GM23338 (cell line): Measurements from ENCODE around the gene GSTP1.
"Not testable (repeated sequence)": the region's sequence is repeated elsewhere in the genome, so short reads cannot be mapped to it uniquely, and the experiment has no call there.

ENCODE experiments used
- EZH2phosphoT487 ChIP-seq: fragments of 200-600 bp; sonication (generic); IDR thresholded peaks from one replicate; pipeline ENCODE4 v1.8.1; 2018; ENCODE audit warnings: antibody characterized with exemption; ENCODE audit not compliant: unreplicated experiment
- JUNB ChIP-seq: IDR thresholded peaks from one replicate; pipeline ENCODE4 v1.6.1; 2016; ENCODE audit warnings: antibody characterized with exemption; ENCODE audit not compliant: unreplicated experiment
- NANOG ChIP-seq: IDR thresholded peaks from 2 replicates; pipeline ENCODE4 v1.6.1; 2016; ENCODE audit warnings: antibody characterized with exemption, borderline replicate concordance
- POLR2AphosphoS5 ChIP-seq: IDR thresholded peaks from 2 replicates; pipeline ENCODE4 v1.6.1; 2016; ENCODE audit warnings: antibody characterized with exemption, low read depth
- ZNF331 ChIP-seq: fragments of 250-450 bp; sonication (Bioruptor Pico); IDR thresholded peaks from 2 replicates; pipeline ENCODE4 v1.5.0; 2020; ENCODE audit warnings: low read depth, mild to moderate bottlenecking, moderate library complexity
- TF ChIP-seq, protein P1 (sequence below), 2 experiments: fragments of 200-600 bp in 1 of 2; sonication (generic) in 1 of 2; conservative IDR thresholded peaks; 2 replicates each; pipeline versions ENCODE4 v1.5.1 to v1.6.1; 2016 to 2017; ENCODE audit warnings: antibody characterized with exemption in 2 of 2, low read depth in 2 of 2, mild to moderate bottlenecking in 2 of 2, moderate library complexity in 1 of 2

- TF ChIP-seq, protein P1, sequence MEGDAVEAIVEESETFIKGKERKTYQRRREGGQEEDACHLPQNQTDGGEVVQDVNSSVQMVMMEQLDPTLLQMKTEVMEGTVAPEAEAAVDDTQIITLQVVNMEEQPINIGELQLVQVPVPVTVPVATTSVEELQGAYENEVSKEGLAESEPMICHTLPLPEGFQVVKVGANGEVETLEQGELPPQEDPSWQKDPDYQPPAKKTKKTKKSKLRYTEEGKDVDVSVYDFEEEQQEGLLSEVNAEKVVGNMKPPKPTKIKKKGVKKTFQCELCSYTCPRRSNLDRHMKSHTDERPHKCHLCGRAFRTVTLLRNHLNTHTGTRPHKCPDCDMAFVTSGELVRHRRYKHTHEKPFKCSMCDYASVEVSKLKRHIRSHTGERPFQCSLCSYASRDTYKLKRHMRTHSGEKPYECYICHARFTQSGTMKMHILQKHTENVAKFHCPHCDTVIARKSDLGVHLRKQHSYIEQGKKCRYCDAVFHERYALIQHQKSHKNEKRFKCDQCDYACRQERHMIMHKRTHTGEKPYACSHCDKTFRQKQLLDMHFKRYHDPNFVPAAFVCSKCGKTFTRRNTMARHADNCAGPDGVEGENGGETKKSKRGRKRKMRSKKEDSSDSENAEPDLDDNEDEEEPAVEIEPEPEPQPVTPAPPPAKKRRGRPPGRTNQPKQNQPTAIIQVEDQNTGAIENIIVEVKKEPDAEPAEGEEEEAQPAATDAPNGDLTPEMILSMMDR (conservative IDR thresholded peaks at IDR 0.05; ENCODE audit: low read depth in 2 of 2), result not testable (repeated sequence)
- not testable (repeated sequence) for TF ChIP-seq POLR2AphosphoS5; JUNB; NANOG; ZNF331 (CRISPR knock-in tag); EZH2phosphoT487
Observed at GRCh38 chr11:67618901-67619659, 35.5 kb downstream of the GSTP1 start.
